PFSK-1 (cell line): Measurements from ENCODE around the gene SARM1.

Source experiments
- POLR2AphosphoS5 ChIP-seq: IDR thresholded peaks from 2 replicates; pipeline ENCODE4 v1.6.1; 2012; ENCODE audit warnings: low read depth, mild to moderate bottlenecking, control low read depth, low read length, moderate library complexity
- TAF1 ChIP-seq: IDR thresholded peaks from 2 replicates; pipeline ENCODE4 v1.6.1; 2012; ENCODE audit warnings: low read length, control low read depth, borderline replicate concordance; ENCODE audit not compliant: insufficient read depth
- TF ChIP-seq, protein P1 (sequence below), 2 experiments: IDR thresholded peaks; 2 replicates each; pipeline versions ENCODE4 v1.6.1 to v1.8.0; 2011 to 2012; ENCODE audit warnings: low read depth in 2 of 2, low read length in 2 of 2, control low read depth in 1 of 2, inconsistent platforms in 1 of 2, mild to moderate bottlenecking in 1 of 2, moderate library complexity in 1 of 2; ENCODE audit not compliant: insufficient read depth in 1 of 2

DNA sequence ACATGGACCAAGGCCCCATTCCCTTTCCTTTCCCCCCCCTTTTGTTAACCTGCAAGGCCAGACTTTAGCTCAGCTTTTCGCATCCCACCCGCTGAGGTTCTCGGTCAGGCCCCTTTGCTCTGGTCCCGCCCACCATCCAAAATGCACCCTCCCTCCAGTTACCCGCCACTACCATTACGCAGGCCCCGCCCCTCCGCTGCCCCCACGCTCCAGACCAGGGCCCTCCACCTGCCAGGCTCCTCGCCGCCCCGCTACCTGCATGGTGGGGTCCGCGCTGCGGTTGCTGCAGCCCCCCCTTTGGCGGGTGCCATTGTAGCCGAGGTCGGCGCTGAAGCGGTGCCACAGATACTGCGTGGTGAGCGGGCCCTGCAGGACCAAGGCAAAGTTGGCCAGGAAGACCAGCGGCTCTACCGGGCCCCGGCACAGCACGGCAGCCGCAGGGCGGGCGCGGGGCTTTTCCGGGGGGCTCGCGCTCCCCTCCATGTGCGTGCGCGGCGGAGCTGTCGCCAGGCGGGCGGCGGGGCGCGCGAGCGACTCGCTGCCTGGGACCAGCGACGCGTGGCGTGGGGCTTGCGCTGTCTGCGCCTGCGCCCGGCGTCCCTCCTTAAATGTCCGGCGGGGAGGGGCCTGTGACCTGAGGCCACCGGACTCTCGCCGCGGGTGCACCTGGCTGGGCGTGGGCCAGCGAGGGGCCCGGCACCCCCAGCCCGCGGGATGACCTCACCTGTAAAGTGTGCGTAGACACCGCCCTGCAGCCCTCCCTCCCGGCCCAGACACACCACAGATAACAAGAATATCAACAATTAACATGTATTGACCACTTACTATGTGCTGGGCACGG lies 34.4 kb downstream of the SARM1 start, which contains the start of gene SLC46A1:
- TF ChIP-seq, protein P1, sequence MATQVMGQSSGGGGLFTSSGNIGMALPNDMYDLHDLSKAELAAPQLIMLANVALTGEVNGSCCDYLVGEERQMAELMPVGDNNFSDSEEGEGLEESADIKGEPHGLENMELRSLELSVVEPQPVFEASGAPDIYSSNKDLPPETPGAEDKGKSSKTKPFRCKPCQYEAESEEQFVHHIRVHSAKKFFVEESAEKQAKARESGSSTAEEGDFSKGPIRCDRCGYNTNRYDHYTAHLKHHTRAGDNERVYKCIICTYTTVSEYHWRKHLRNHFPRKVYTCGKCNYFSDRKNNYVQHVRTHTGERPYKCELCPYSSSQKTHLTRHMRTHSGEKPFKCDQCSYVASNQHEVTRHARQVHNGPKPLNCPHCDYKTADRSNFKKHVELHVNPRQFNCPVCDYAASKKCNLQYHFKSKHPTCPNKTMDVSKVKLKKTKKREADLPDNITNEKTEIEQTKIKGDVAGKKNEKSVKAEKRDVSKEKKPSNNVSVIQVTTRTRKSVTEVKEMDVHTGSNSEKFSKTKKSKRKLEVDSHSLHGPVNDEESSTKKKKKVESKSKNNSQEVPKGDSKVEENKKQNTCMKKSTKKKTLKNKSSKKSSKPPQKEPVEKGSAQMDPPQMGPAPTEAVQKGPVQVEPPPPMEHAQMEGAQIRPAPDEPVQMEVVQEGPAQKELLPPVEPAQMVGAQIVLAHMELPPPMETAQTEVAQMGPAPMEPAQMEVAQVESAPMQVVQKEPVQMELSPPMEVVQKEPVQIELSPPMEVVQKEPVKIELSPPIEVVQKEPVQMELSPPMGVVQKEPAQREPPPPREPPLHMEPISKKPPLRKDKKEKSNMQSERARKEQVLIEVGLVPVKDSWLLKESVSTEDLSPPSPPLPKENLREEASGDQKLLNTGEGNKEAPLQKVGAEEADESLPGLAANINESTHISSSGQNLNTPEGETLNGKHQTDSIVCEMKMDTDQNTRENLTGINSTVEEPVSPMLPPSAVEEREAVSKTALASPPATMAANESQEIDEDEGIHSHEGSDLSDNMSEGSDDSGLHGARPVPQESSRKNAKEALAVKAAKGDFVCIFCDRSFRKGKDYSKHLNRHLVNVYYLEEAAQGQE (IDR thresholded peaks at IDR 0.05; ENCODE audit: insufficient read depth in 1 of 2, low read depth in 2 of 2, low read length in 2 of 2) = 0 out of 4 replicates have a peak, but pooled peaks of 1 of the 2 experiments have one; percentile 12
- TF ChIP-seq TAF1 (no peak), POLR2AphosphoS5 (peak; percentile 64; the same call in 1 of the 2 replicates)
